Activated naive CD4-positive, alpha-beta T cell treated with anti-CD3 and anti-CD28 coated beads, Interleukin-2, amount 50 U/mL, for 72 hours (primary cell): ENCODE results near the gene KRTAP5-5. TPM values are rescaled to one million over a fixed set of nuclear protein-coding genes. Genes with fewer than 3 reads are reported as not detected.
"Not testable (repeated sequence)": the region's sequence is repeated elsewhere in the genome, so short reads cannot be mapped to it uniquely, and the experiment has no call there.

ENCODE experiments used
- ATAC-seq, 2 donors: fragments of 150-1000 bp; cut with Tn5 transposase; 2 replicates each; pipeline ENCODE4 v1.10.0; 2021; ENCODE audit warnings: mild to moderate bottlenecking in 2 of 2, moderate library complexity in 2 of 2
- DNase-seq, 2 donors: peaks; one replicate each; pipeline ENCODE4 v3.0.0; 2021 to 2022; ENCODE audit warnings: low spot score in 2 of 2
- H3K27ac Mint-ChIP-seq, 2 donors: one replicate each; pipeline ENCODE4 v1.8.0; 2022; ENCODE audit warnings: mild to moderate bottlenecking in 2 of 2, mixed read lengths in 2 of 2
- H3K36me3 Mint-ChIP-seq, 2 donors: one replicate each; pipeline ENCODE4 v1.8.0; 2022; ENCODE audit warnings: mixed read lengths in 2 of 2
- H3K9me3 Mint-ChIP-seq, 2 donors: one replicate each; pipeline ENCODE4 v1.8.0; 2022; ENCODE audit warnings: mixed read lengths in 2 of 2
- total RNA-seq, 2 donors: library from RNA; stranded (reverse); gene quantifications; one replicate each; pipeline ENCODE4 v1.2.3, GENCODE V29; 2022

The KRTAP5-5 gene
- total RNA-seq, 2 donors from 2014 or later, result not detected

- H3K36me3 Mint-ChIP-seq, H3K27ac Mint-ChIP-seq, ATAC-seq, H3K9me3 Mint-ChIP-seq, DNase-seq: not testable (repeated sequence)
Observed at GRCh38 chr11:1601663-1602062, 27.9 kb upstream of the KRTAP5-5 start.

GRCh38 chr11:1603629-1604028 lies 25.9 kb upstream of the KRTAP5-5 start:
- Mint-ChIP-seq H3K9me3 (no peaks in the 10 kb centered on the region), H3K27ac (no peak overlapping the region)
- no peak for ATAC-seq

GRCh38 chr11:1604181-1604580 lies 25.4 kb upstream of the KRTAP5-5 start:
- no peaks in the 10 kb centered on the region for H3K36me3 Mint-ChIP-seq
- H3K9me3 Mint-ChIP-seq, result no peaks in the 10 kb centered on the region
- no peak overlapping the region for H3K27ac Mint-ChIP-seq

More at GRCh38 chr11:1603629-1604028, 25.9 kb upstream of the KRTAP5-5 start:
- H3K36me3 Mint-ChIP-seq, result no peaks in the 10 kb centered on the region
- no peak for DNase-seq

GRCh38 chr11:1604711-1605110 lies 24.9 kb upstream of the KRTAP5-5 start:
- no peaks in the 10 kb centered on the region for H3K9me3 Mint-ChIP-seq

More at GRCh38 chr11:1604181-1604580, 25.4 kb upstream of the KRTAP5-5 start:
- no peak for ATAC-seq
- no peak for DNase-seq

GRCh38 chr11:1605923-1606322 lies 23.7 kb upstream of the KRTAP5-5 start:
- not testable (repeated sequence) for H3K27ac Mint-ChIP-seq, H3K9me3 Mint-ChIP-seq, H3K36me3 Mint-ChIP-seq, DNase-seq
- peak; percentile 58 to 64 for ATAC-seq

More at GRCh38 chr11:1604711-1605110, 24.9 kb upstream of the KRTAP5-5 start:
- H3K36me3 Mint-ChIP-seq, result no peaks in the 10 kb centered on the region
- no peak for ATAC-seq
- no peak overlapping the region for H3K27ac Mint-ChIP-seq
- no peak for DNase-seq

GRCh38 chr11:1607156-1607845 lies 22.3 kb upstream of the KRTAP5-5 start:
- not testable (repeated sequence) for ATAC-seq, DNase-seq, H3K9me3 Mint-ChIP-seq, H3K36me3 Mint-ChIP-seq
- peak overlapping the region in 1 of 2 donors; percentile 75 for H3K27ac Mint-ChIP-seq

- not testable (repeated sequence) for H3K36me3 Mint-ChIP-seq
Observed at GRCh38 chr11:1607901-1608300, 21.7 kb upstream of the KRTAP5-5 start.

GRCh38 chr11:1608363-1608762 lies 21.2 kb upstream of the KRTAP5-5 start, which contains the start of gene KRTAP5-3:
KRTAP5-3 (minus strand) TSS chr11:1608463; CDS start chr11:1608385, 78 bp downstream.
- no peak within 1 kb of the TSS for H3K27ac Mint-ChIP-seq
- H3K9me3 Mint-ChIP-seq, result no peaks in the 10 kb centered on the region
- DNase-seq (no peak), ATAC-seq (no peak)
- no peaks in the 10 kb centered on the region for H3K36me3 Mint-ChIP-seq

More at GRCh38 chr11:1607901-1608300, 21.7 kb upstream of the KRTAP5-5 start:
- not testable (repeated sequence) for H3K9me3 Mint-ChIP-seq, DNase-seq, H3K27ac Mint-ChIP-seq, ATAC-seq

- Mint-ChIP-seq H3K36me3 (no peaks in the 10 kb centered on the region), H3K9me3 (no peaks in the 10 kb centered on the region), H3K27ac (no peak overlapping the region)
- ATAC-seq (no peak), DNase-seq (no peak)
Observed at GRCh38 chr11:1618231-1618630, 11.3 kb upstream of the KRTAP5-5 start.

GRCh38 chr11:1619449-1619848 lies 10.1 kb upstream of the KRTAP5-5 start:
- ATAC-seq (peak; percentile 56 to 62), DNase-seq (no peak)
- Mint-ChIP-seq H3K9me3 (no peaks in the 10 kb centered on the region), H3K36me3 (no peaks in the 10 kb centered on the region), H3K27ac (no peak overlapping the region)

GRCh38 chr11:1622086-1622485 lies 7.5 kb upstream of the KRTAP5-5 start, which contains the start of gene KRTAP5-4:
KRTAP5-4 (minus strand) TSS chr11:1622138; CDS start chr11:1622093, 45 bp downstream.
- no peak for ATAC-seq
- no peak for DNase-seq
- Mint-ChIP-seq H3K27ac (no peak within 1 kb of the TSS), H3K36me3 (no peaks in the 10 kb centered on the region), H3K9me3 (no peaks in the 10 kb centered on the region)

GRCh38 chr11:1623716-1624115 lies 5.9 kb upstream of the KRTAP5-5 start:
- H3K9me3 Mint-ChIP-seq, result no peaks in the 10 kb centered on the region
- ATAC-seq (no peak), DNase-seq (no peak)
- H3K27ac Mint-ChIP-seq, result no peak overlapping the region
- H3K36me3 Mint-ChIP-seq, result no peaks in the 10 kb centered on the region

- Mint-ChIP-seq H3K9me3 (no peaks in the 10 kb centered on the region), H3K27ac (no peak overlapping the region), H3K36me3 (no peaks in the 10 kb centered on the region)
- ATAC-seq (no peak), DNase-seq (no peak)
Observed at GRCh38 chr11:1624621-1625020, 5.0 kb upstream of the KRTAP5-5 start.

GRCh38 chr11:1625541-1625940 lies 4.0 kb upstream of the KRTAP5-5 start:
- Mint-ChIP-seq H3K36me3 (no peaks in the 10 kb centered on the region), H3K9me3 (no peaks in the 10 kb centered on the region), H3K27ac (no peak overlapping the region)
- no peak for ATAC-seq
- DNase-seq, result no peak

- Mint-ChIP-seq H3K36me3 (no peaks in the 10 kb centered on the region), H3K27ac (no peak overlapping the region), H3K9me3 (no peaks in the 10 kb centered on the region)
- DNase-seq (peak in 1 of 2 donors; percentile 77), ATAC-seq (peak; percentile 81 to 91)
Observed at GRCh38 chr11:1628506-1629325, 859 bp upstream of the KRTAP5-5 start.

GRCh38 chr11:1630271-1630670 lies 696 bp downstream of the KRTAP5-5 start:
- ATAC-seq (no peak), DNase-seq (no peak)
- Mint-ChIP-seq H3K36me3 (no peaks in the 10 kb centered on the region), H3K27ac (peak overlapping the region in 1 of 2 donors; percentile 18), H3K9me3 (no peaks in the 10 kb centered on the region)

GRCh38 chr11:1631066-1631568 lies 1.5 kb downstream of the KRTAP5-5 start:
- ATAC-seq (no peak), DNase-seq (no peak)
- no peaks in the 10 kb centered on the region for H3K9me3 Mint-ChIP-seq
- H3K27ac Mint-ChIP-seq, result no peak overlapping the region
- H3K36me3 Mint-ChIP-seq, result no peaks in the 10 kb centered on the region
